HK-2 (cell line): ENCODE measurements around the gene ASAP3.

Experiments
- DNase-seq: peaks from one replicate; pipeline ENCODE4 v3.0.0-alpha.2; 2018; ENCODE audit not compliant: unreplicated experiment

Gene ASAP3

GRCh38 chr1:23449306-23449705, 34.7 kb downstream of the ASAP3 start:
- no peak for DNase-seq

- no peak for DNase-seq
Observed at GRCh38 chr1:23448846-23449245, 35.1 kb downstream of the ASAP3 start.

- DNase-seq: no peak
Observed at GRCh38 chr1:23446661-23447310, 37.2 kb downstream of the ASAP3 start.

GRCh38 chr1:23444596-23445390, 39.2 kb downstream of the ASAP3 start:
- DNase-seq: no peak

GRCh38 chr1:23444104-23444533, 39.9 kb downstream of the ASAP3 start:
- DNase-seq: no peak

GRCh38 chr1:23442751-23443150, 41.2 kb downstream of the ASAP3 start:
- DNase-seq: no peak

- DNase-seq: no peak
Observed at GRCh38 chr1:23441446-23442148, 42.4 kb downstream of the ASAP3 start.

GRCh38 chr1:23438545-23438944, 45.4 kb downstream of the ASAP3 start:
- DNase-seq: no peak

- no peak for DNase-seq
Observed at GRCh38 chr1:23437355-23437664, 46.7 kb downstream of the ASAP3 start.

- DNase-seq: no peak
Observed at GRCh38 chr1:23436520-23437354, 47.2 kb downstream of the ASAP3 start.

- DNase-seq: no peak
Observed at GRCh38 chr1:23434260-23434775, 49.7 kb downstream of the ASAP3 start.

- no peak for DNase-seq
Observed at GRCh38 chr1:23433122-23433521, 50.9 kb downstream of the ASAP3 start.

GRCh38 chr1:23431431-23431830, 52.5 kb downstream of the ASAP3 start:
- no peak for DNase-seq

- no peak for DNase-seq
Observed at GRCh38 chr1:23430803-23431202, 53.2 kb downstream of the ASAP3 start.

GRCh38 chr1:23428136-23428905, 55.7 kb downstream of the ASAP3 start:
- DNase-seq: no peak

- no peak for DNase-seq
Observed at GRCh38 chr1:23427550-23427949, 56.4 kb downstream of the ASAP3 start.

- DNase-seq: no peak
Observed at GRCh38 chr1:23426828-23427227, 57.2 kb downstream of the ASAP3 start.

- no peak for DNase-seq
Observed at GRCh38 chr1:23425193-23425494, 58.8 kb downstream of the ASAP3 start.

GRCh38 chr1:23424293-23425192, 59.4 kb downstream of the ASAP3 start, which contains the start of gene TCEA3:
TSS of gene TCEA3 (minus strand) at chr1:23424748. CDS start at chr1:23424633, 115 bp downstream.
- DNase-seq: peak; percentile 61
